Putamen (tissue), 1 donor: Measurements from ENCODE around the gene NMU.
"Not testable (repeated sequence)": the region's sequence is repeated elsewhere in the genome, so short reads cannot be mapped to it uniquely, and the experiment has no call there.

Experiments
- DNase-seq: peaks from one replicate; pipeline ENCODE4 v3.0.0-alpha.2; 2016; ENCODE audit warnings: low spot score

NMU gene

DNA sequence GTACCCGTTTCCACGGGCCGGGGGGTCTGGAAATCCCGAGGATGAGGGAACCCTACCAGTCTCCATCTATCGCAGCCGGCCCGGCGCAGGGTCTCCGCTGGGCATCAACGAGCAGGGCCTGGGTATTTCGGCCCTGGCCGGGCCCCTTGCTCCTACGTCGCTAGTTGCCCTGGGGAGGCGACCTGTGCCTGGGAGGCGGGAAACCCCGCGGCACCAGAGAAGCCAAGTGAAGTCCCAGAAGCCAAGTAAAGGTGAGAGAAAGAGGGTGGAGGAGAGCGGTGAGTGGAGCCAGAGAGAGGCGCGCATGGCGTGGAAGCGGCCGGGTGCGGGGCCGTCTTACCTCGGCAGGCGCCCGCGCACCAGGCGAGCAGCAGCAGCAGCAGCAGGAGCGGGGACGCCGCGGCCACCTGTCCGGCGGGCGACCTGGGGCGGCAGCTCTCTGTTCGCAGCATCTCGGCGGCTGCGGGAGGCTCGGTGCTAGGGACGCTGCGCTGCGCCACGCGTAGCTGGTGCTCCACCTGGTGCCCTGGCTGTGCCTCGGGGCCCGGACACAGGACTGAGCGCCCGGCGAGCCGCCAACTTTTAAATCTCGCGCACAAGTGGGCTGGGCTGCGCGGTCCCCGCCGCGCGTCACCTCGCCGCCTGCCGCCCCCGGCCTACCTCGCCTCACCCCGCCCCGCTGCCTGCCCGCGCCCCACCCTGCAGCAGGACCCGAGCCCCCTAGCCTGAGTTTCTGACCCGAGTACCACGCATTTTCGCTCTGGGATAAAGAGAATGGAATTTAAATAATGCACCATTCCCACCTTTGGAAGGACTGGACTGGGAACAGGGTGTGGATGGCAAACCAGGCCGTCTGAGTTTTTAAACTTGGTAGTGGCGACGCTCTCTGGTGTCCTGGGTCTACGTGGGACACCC is at the start of gene NMU:
Gene NMU (minus strand): TSS at position 558 of the 915 bp plus-strand sequence. CDS start 106 bp downstream, at position 452.
- DNase-seq: no peak

- DNase-seq: no peak
Measured at GRCh38 chr4:55684276-55684675, 48.2 kb upstream of the NMU start.

DNA sequence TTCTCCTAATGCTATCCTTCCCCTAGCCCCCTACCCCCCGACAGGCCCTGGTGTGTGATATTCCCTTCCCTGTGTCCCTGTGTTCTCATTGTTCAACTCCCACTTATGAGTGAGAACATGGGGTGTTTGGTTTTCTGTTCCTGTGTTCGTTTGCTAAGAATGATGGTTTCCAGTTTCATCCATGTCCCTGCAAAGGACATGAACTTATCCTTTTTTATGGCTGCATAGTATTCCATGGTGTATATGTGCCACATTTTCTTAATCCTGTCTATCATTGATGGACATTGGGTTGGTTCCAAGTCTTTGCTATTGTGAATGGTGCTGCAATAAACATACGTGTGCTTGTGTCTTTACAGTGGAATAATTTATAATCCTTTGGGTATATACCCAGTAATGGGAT is 46.7 kb upstream of the NMU start:
- DNase-seq: not testable (repeated sequence)

GRCh38 chr4:55682295-55682694 is 46.2 kb upstream of the NMU start:
- no peak for DNase-seq

GRCh38 chr4:55681430-55681829 is 45.3 kb upstream of the NMU start:
- no peak for DNase-seq

DNA sequence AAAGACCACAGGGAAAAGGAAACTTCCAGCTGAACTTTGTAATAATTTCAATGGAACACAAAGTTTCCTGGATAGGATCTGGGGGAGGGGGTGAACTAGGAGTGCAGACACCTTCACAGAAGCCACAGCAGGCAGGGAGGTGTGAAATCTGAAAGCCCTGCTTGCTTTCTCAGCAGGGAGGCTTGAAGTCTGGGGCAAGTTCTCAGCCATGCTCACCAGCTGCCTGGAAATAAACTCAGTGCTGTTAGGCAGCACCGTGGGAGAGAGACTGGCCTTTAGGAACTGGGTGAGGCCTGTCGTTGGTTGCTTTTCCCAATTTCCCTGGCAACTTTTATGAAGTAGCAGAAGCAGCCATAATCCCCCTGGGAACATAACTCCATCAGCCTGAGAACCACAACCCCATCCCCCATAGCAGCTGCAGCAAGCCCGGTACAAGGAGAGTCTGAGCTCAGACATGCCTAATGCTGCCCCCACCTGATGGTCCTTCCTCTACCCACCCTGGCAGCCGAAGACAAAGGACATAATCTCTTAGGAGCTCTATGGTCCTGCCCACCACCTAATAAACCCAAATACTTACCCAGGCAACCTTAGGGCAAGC is 39.2 kb upstream of the NMU start:
- no peak for DNase-seq

DNA sequence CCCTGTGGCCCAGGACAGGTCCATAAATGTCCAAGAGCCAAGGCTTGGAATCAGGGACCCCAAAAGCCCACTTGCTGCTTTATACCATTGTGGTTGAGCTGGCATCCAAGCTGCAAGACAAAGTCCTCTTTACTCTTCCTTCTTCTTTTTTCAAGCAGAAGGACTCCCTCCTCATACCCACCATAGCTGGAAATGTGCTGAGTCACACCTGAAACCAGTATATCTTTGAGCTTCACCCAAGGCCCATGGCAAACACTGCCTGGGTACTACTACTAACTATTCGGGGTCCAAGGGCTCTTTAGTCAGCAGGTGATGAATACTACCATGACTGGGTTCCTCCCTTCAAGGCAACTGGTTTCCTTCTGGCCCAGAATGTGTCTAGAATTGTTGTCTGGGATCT is 37.3 kb upstream of the NMU start:
- no peak for DNase-seq

DNA sequence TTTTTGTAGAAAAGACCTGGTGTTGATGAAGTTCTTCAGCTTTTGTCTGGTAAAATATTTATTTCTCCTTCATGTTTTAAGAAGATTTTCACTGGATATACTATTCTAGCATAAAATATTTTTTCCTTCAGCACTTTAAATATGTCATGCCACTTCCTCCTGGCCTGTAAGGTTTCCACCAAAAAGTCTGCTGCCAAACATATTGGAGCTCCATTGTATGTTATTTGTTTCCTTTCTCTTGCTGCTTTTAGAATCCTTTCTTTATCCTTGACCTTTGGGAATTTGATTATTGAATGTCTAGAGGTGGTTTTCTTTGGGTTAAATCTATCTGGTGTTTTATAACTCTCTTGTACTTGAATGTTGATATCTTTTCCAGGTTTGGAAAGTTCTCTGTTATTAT is 35.6 kb upstream of the NMU start:
- DNase-seq: no peak

DNA sequence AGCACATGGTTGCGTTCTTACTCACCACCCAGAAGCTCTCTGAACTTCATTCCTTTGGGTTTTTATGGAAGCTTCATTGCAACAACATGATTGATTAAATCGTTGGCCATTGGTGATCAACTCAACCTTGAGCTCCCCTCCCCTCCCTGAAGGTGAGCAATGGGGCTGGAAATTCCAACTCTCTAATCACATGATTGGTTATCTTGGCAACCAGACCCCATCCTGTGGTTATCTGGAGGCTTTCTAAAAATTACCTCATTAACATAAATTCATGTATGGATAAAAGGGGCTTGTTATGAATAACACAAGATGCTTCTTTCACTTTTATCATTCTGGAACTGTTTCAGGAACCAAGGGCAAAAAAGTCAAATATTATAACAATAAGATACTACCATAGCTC is 34.6 kb upstream of the NMU start:
- DNase-seq: no peak

DNA sequence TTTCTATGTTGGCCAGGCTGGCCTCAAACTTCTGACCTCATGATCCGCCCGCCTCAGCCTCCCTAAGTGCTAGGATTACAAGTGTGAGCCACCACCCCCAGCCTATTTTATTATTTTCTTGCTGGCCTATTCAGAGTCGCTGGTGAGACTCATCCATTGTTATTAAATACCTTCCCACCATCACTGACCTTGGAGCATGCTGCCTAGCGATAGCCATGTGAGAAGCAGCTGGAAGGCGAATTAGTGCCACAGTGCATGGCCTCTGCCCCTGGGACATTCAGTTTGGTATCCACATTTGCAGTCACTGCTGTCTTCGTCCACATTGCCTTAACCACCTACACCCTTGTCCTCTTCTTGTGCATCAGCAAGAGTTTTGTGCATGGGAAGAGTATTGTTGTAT is 32.4 kb upstream of the NMU start:
- DNase-seq: no peak

DNA sequence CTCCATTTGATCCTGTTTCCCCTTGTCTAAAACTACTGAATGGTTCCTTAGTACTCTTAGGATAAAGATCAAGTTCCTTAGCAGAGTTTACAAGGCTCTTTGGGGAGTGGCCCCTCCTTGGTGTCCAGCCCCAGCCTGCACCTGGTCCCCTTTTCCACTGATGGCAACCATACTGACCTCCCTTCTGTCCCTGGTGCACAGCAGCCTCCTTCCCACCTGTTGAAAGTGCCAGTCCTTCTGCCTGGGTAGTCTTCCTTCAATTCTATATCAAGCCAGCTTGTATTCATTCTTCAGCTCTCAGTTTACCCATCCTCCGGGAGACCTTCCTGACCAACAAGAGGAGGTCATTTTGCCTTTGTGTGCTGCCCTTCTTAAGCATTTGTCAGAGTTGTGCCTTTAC is 30.4 kb upstream of the NMU start:
- no peak for DNase-seq

DNA sequence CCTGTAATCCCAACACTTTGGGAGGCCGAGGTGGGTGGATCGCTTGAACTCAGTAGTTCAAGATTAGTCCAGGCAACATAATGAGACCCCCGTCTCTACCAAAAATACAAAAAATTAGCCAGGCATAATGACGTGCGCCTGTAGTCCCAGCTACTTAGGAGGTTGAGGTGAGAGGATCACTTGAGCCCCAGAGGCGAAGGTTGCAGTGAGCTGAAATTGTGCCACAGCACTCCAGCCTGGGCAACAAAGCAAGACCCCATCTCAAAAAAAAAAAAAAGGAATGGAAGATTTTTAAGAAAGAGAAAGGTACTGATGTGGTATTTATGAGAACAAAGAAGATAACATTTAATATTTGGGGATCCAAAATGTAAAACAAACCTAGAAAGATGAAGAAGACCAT is 27.0 kb upstream of the NMU start:
- no peak for DNase-seq

GRCh38 chr4:55661398-55662056 is 25.4 kb upstream of the NMU start:
- no peak for DNase-seq

DNA sequence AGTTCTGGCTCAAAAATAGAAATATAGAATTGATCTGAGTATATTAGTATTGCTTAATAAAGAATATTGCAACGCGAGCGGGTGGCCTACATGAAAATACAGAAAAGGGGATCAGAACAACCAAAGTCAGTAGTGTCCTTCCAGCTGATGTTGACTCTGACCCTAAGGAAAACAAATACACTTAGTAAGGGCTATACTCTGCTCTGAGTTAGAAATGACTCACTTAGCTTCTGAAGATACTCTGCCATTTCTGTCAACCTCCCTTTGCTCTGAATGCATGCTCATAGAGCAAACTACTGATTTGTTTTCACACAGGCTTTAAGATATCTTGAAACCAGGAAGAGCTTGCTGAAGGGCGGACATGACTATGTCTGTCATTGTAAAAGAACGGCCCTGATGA is 22.6 kb upstream of the NMU start:
- no peak for DNase-seq

DNA sequence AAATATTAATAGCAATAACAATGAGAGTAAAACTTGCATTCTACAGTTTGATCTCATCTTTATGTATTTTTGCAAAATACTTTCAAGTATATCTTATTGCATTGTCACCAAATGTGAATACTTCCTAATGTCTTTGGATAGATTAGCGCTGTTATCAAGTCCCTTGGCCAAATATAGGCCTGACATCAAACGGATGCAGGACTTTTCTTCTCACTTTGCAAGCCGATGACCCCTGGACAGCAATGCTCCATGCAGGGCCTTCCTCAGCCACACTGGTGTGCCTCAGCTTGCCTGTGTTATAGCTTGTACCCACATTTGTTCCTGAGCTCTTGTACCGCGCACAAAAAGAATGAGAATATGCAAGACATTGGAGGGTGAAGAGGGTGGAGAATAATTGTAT is 18.0 kb upstream of the NMU start:
- DNase-seq: no peak

- DNase-seq: no peak
Measured at GRCh38 chr4:55650483-55650882, 14.4 kb upstream of the NMU start.

GRCh38 chr4:55637272-55637820 is 1.2 kb upstream of the NMU start:
- DNase-seq: no peak

DNA sequence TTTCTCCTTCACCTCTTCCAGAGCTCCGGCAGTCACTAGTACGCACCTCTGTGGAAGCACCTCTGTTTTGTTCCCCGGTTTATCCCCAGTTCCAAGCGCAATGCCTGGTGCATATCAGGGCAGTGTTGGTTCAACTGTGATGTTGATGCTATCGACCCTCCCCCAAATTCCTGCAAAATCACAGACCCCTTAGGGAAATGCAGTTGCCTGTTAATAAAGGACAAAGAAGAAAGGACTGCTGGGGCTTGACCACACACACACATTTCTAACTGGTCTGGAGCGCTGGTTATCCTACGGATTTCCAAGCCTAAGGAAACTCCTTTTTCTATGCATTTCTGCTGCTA is 530 bp upstream of the NMU start:
- no peak for DNase-seq

GRCh38 chr4:55635282-55635681 is 816 bp downstream of the NMU start:
- no peak for DNase-seq

DNA sequence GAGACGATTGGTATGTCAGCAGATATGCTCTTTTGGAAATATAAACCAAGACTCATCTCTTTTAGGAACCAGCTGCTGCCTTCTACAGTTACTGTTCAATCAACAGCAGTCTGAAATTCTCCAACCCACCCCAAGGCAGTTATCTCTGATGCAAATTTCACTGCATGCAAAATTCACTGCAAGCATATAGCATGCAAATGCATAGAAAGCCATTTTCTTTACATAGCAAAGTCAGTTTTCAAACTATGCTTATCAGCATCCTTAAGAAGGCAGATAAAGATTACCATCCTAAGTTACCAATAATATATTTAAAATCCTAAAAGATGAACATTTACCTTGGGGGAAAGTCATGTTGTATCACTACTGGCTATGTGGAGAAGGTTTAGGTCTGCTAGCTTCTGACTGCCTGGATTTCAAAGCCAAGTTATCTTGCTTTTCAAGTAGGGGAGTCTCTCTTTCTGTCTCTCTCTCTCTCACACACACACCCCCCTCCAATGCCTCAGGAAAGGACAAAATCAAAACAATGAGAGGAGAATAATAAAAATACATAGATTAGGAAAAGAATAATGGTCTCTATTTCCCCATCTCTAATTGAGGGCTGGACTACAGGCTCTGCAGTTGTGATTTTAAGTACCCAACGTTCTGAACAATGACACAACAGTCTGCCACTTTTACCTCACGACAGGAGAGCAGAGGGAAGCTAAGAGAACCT is 1.5 kb downstream of the NMU start:
- DNase-seq: no peak

GRCh38 chr4:55633903-55634302 is 2.2 kb downstream of the NMU start:
- DNase-seq: no peak

DNA sequence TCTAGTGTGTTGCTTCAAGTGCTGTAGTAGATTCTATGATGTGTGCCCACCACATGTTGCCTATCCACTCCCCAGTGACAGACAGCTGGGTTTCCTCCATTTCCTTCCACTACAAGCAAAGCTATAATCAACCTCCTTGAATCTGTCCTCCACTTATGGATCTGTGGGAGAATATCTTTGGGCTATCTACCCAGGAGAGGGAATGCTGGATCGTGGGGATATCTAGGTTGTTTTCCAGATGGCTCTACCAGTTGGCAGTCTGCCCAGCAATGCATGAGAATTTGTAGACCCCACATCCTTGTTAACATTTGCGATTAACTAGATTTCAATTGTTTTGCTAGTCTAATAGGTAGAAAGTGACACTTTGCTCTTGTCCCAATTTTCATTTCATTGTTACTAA is 10.3 kb downstream of the NMU start:
- DNase-seq: no peak
